HepG2 (cell line): ENCODE data around the gene NEGR1.

Experiments used
- CTCF ChIP-seq: sonication (generic); formaldehyde crosslinking; IDR thresholded peaks from 2 replicates; pipeline ENCODE4 v1.5.0; 2020; ENCODE audit warnings: mild to moderate bottlenecking, missing genetic modification reagents, moderate library complexity
- ETV6 ChIP-seq: sonication (generic); formaldehyde crosslinking; conservative IDR thresholded peaks from 2 replicates; pipeline ENCODE4 v1.4.0; 2020; ENCODE audit warnings: missing genetic modification reagents
- NCOA2 ChIP-seq: sonication (generic); formaldehyde crosslinking; IDR thresholded peaks from 2 replicates; pipeline ENCODE4 v1.8.0; 2022; ENCODE audit warnings: inconsistent platforms
- RFX5 ChIP-seq: IDR thresholded peaks from 2 replicates; pipeline ENCODE4 v1.6.1; 2011; ENCODE audit warnings: low read depth, low read length, improper control_type of control experiment
- ZBTB7A ChIP-seq: sonication (generic); formaldehyde crosslinking; IDR thresholded peaks from 2 replicates; pipeline ENCODE4 v1.8.0; 2022; ENCODE audit warnings: mild to moderate bottlenecking, missing genetic modification reagents
- ZC3H4 ChIP-seq: sonication (generic); formaldehyde crosslinking; IDR thresholded peaks from 2 replicates; pipeline ENCODE4 v1.4.0; 2020; ENCODE audit warnings: missing genetic modification reagents, borderline replicate concordance
- ZNF274 ChIP-seq: sonication (generic); formaldehyde crosslinking; IDR thresholded peaks from 2 replicates; pipeline ENCODE4 v1.5.1; 2020; ENCODE audit warnings: mild to moderate bottlenecking, missing genetic modification reagents
- ZNF335 ChIP-seq: sonication (generic); formaldehyde crosslinking; IDR thresholded peaks from 2 replicates; pipeline ENCODE4 v1.4.0; 2020; ENCODE audit warnings: missing genetic modification reagents
- ZNF513 ChIP-seq: sonication (generic); formaldehyde crosslinking; conservative IDR thresholded peaks from 2 replicates; pipeline ENCODE4 v1.5.0; 2020; ENCODE audit warnings: missing genetic modification reagents
- ZNF781 ChIP-seq: sonication (generic); formaldehyde crosslinking; IDR thresholded peaks from 2 replicates; pipeline ENCODE4 v1.5.1; 2020; ENCODE audit warnings: borderline replicate concordance, mild to moderate bottlenecking, missing genetic modification reagents; ENCODE audit errors: not compliant biosample characterization

- TF ChIP-seq ZC3H4 (CRISPR knock-in tag) = no peak
- no peak for TF ChIP-seq ZNF274 (CRISPR knock-in tag)
- no peak for TF ChIP-seq ZNF781 (CRISPR knock-in tag)
- TF ChIP-seq CTCF = no peak
- TF ChIP-seq ETV6 = no peak
- TF ChIP-seq NCOA2 (CRISPR knock-in tag) = no peak
- TF ChIP-seq RFX5 = no peak
- no peak for TF ChIP-seq ZBTB7A (CRISPR knock-in tag)
- no peak for TF ChIP-seq ZNF513 (CRISPR knock-in tag)
- TF ChIP-seq ZNF335 = no peak
These were observed 419.6 kb downstream of the NEGR1 start for GRCh38 chr1:71862756-71863155.
